MM.1S (cell line): ENCODE results near the gene CPXM1.

Source experiments
- DNase-seq: peaks from one replicate; pipeline ENCODE4 v3.0.0-alpha.2; 2015
- H2AFZ ChIP-seq: fragments of 300-600 bp; sonication (generic); 2 replicates; pipeline ENCODE4 v1.6.0; 2016; ENCODE audit warnings: antibody characterized with exemption, low read length
- H3F3A ChIP-seq: fragments of 300-600 bp; sonication (generic); 2 replicates; pipeline ENCODE4 v1.6.1; 2016; ENCODE audit warnings: mild to moderate bottlenecking, antibody characterized with exemption, low read length, moderate library complexity, mixed read lengths; ENCODE audit not compliant: insufficient read depth
- H3K27ac ChIP-seq: fragments of 300-600 bp; sonication (generic); 2 replicates; pipeline ENCODE4 v1.5.1; 2016; ENCODE audit warnings: mild to moderate bottlenecking, low read length
- H3K27me3 ChIP-seq: fragments of 300-600 bp; sonication (generic); replicated peaks from 2 replicates; pipeline ENCODE4 v1.6.0; 2016; ENCODE audit warnings: low read length; ENCODE audit not compliant: insufficient read depth
- H3K36me3 ChIP-seq: fragments of 300-600 bp; sonication (generic); replicated peaks from 2 replicates; pipeline ENCODE4 v1.6.1; 2016; ENCODE audit warnings: mild to moderate bottlenecking, low read length, mixed read lengths; ENCODE audit not compliant: insufficient read depth
- H3K4me1 ChIP-seq: fragments of 300-600 bp; sonication (generic); 2 replicates; pipeline ENCODE4 v1.6.1; 2016; ENCODE audit warnings: low read length, mixed read lengths
- H3K4me2 ChIP-seq: fragments of 300-600 bp; sonication (generic); 2 replicates; pipeline ENCODE4 v1.6.0; 2016; ENCODE audit warnings: low read depth, low read length
- H3K4me3 ChIP-seq: fragments of 300-600 bp; sonication (generic); 2 replicates; pipeline ENCODE4 v1.5.1; 2016; ENCODE audit warnings: low read length, mixed read lengths
- H3K79me2 ChIP-seq: fragments of 300-600 bp; sonication (generic); 2 replicates; pipeline ENCODE4 v1.6.1; 2016; ENCODE audit warnings: mixed run types, low read length, mixed read lengths
- H3K9ac ChIP-seq: fragments of 300-600 bp; sonication (generic); 2 replicates; pipeline ENCODE4 v1.6.1; 2016; ENCODE audit warnings: low read length, mixed read lengths
- H3K9me2 ChIP-seq: fragments of 300-600 bp; sonication (generic); replicated peaks from 2 replicates; pipeline ENCODE4 v1.6.1; 2016; ENCODE audit warnings: mild to moderate bottlenecking, low read length, mixed read lengths; ENCODE audit not compliant: insufficient read depth
- H3K9me3 ChIP-seq: fragments of 300-600 bp; sonication (generic); replicated peaks from 2 replicates; pipeline ENCODE4 v1.6.1; 2016; ENCODE audit warnings: mild to moderate bottlenecking, low read length, mixed read lengths; ENCODE audit not compliant: insufficient read depth
- H4K20me1 ChIP-seq: fragments of 300-600 bp; sonication (generic); 2 replicates; pipeline ENCODE4 v1.6.1; 2016; ENCODE audit warnings: mild to moderate bottlenecking, low read length, moderate library complexity, mixed read lengths; ENCODE audit not compliant: insufficient read depth
- EZH2 ChIP-seq: fragments of 300-600 bp; sonication (generic); optimal IDR thresholded peaks from 2 replicates; pipeline ENCODE3; 2017; ENCODE audit warnings: low read depth, mild to moderate bottlenecking, antibody characterized with exemption, low read length, mixed read lengths
- EZH2phosphoT487 ChIP-seq: fragments of 300-600 bp; sonication (generic); IDR thresholded peaks from 2 replicates; pipeline ENCODE4 v1.6.1; 2018; ENCODE audit warnings: antibody characterized with exemption, low read length
- TF ChIP-seq, protein P1 (sequence below): fragments of 300-600 bp; sonication (generic); IDR thresholded peaks from 2 replicates; pipeline ENCODE4 v1.5.1; 2016; ENCODE audit warnings: antibody characterized with exemption, low read length, mixed read lengths

CPXM1 gene

DNA sequence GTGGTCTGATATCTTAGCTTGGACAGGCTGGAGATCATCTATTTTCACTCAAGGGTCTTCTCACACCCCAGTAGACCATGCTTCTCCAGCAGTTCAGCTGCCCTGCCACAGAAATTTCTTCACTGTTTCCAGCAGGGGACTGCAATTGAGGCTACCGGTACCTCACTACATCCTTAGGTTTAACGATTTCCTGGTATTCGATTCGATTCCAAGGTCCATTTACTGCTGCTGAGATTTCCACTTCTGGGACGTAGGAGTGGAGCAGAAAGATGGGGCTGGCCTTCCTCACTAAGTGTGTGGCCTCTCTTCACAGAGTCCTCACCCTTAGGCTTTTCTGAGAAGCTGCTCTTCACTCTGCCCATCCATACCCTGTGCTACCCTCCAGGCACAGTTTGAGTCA is 46.3 kb upstream of the CPXM1 start:
- no peaks in the 10 kb centered on the region for H4K20me1 ChIP-seq
- no peak overlapping the region for H2AFZ ChIP-seq
- H3K4me2 ChIP-seq: no peak overlapping the region
- H3K79me2 ChIP-seq: peaks cover under 1% of the 10 kb centered on the region
- H3F3A ChIP-seq: no peaks in the 10 kb centered on the region
- H3K27ac ChIP-seq: no peak overlapping the region
- DNase-seq: no peak
- H3K36me3 ChIP-seq: no peaks in the 10 kb centered on the region
- TF ChIP-seq EZH2phosphoT487: no peak
- TF ChIP-seq, protein P1, sequence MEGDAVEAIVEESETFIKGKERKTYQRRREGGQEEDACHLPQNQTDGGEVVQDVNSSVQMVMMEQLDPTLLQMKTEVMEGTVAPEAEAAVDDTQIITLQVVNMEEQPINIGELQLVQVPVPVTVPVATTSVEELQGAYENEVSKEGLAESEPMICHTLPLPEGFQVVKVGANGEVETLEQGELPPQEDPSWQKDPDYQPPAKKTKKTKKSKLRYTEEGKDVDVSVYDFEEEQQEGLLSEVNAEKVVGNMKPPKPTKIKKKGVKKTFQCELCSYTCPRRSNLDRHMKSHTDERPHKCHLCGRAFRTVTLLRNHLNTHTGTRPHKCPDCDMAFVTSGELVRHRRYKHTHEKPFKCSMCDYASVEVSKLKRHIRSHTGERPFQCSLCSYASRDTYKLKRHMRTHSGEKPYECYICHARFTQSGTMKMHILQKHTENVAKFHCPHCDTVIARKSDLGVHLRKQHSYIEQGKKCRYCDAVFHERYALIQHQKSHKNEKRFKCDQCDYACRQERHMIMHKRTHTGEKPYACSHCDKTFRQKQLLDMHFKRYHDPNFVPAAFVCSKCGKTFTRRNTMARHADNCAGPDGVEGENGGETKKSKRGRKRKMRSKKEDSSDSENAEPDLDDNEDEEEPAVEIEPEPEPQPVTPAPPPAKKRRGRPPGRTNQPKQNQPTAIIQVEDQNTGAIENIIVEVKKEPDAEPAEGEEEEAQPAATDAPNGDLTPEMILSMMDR: no peak
- TF ChIP-seq EZH2: no peak
- H3K27me3 ChIP-seq: no peaks in the 10 kb centered on the region
- H3K9me3 ChIP-seq: no peaks in the 10 kb centered on the region
- no peak overlapping the region for H3K4me3 ChIP-seq
- no peak overlapping the region for H3K9ac ChIP-seq
- no peaks in the 10 kb centered on the region for H3K9me2 ChIP-seq
- no peaks in the 10 kb centered on the region for H3K4me1 ChIP-seq

DNA sequence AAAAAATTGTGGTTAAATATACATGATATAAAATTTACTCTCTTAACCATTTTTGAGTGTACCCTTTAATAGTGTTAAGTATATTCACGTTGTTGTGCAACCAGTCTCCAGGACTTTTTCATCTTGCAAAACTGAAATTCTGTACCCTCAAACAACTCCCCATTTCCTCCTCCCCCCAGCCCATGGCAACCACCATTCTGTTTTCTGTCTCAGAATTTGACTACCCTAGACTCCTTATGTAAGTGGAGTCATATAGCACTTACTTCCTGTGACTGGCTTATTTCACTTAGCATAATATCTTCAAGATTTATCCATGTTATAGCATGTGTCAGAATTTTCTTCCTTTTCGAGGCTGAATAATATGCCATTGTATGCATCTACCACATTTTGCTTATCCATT is 45.2 kb upstream of the CPXM1 start:
- no peak overlapping the region for H2AFZ ChIP-seq
- H3F3A ChIP-seq: no peaks in the 10 kb centered on the region
- H3K79me2 ChIP-seq: peaks cover 10% of the 10 kb centered on the region
- no peak overlapping the region for H3K27ac ChIP-seq
- H3K9me3 ChIP-seq: no peaks in the 10 kb centered on the region
- no peaks in the 10 kb centered on the region for H3K27me3 ChIP-seq
- no peak overlapping the region for H3K4me2 ChIP-seq
- H3K4me1 ChIP-seq: no peaks in the 10 kb centered on the region
- no peaks in the 10 kb centered on the region for H3K9me2 ChIP-seq
- H3K36me3 ChIP-seq: no peaks in the 10 kb centered on the region
- H3K9ac ChIP-seq: no peak overlapping the region
- DNase-seq: no peak
- H4K20me1 ChIP-seq: no peaks in the 10 kb centered on the region
- H3K4me3 ChIP-seq: no peak overlapping the region
- no peak for TF ChIP-seq EZH2
- TF ChIP-seq, protein P1: no peak
- no peak for TF ChIP-seq EZH2phosphoT487

DNA sequence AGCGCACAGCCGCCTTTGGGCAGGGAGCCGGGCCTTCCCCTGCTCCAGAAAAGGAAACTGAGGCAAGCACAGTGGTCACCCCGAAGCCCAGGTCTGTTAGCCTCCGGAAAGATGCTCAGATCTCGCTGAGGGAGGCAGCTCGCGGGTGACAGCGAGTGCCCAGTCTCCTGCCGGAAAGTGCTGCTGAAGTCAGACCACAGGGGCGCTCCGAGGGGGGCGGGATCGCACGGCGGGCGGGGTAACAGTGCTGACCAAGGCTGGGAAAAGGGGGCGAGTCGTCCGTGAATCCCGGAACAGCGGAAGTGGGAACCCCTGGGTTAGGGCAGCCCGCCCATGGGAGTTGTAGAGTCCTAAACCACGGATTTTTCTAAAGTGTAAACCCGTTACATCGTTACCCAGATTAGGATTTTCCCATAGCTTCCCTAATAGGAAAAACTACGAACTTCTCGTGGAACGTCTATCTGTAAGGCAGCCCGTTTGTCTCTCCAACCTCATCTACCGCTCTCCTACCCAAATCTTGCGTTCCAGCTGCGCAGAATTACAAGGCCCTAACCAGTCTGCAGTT is 40.6 kb upstream of the CPXM1 start:
- Histone ChIP-seq H3K27me3 (no peaks in the 10 kb centered on the region), H3K4me3 (peak overlapping the region; percentile 97), H3K79me2 (peaks cover 10% of the 10 kb centered on the region), H3K4me1 (peaks cover 5% of the 10 kb centered on the region; the same call in 1 of the 2 replicates), H3K27ac (no peak overlapping the region), H4K20me1 (no peaks in the 10 kb centered on the region), H3K4me2 (peak overlapping the region; percentile 67), H3K9me2 (no peaks in the 10 kb centered on the region), H2AFZ (peak overlapping the region; percentile 92), H3K9ac (peak overlapping the region; percentile 59; the same call in 1 of the 2 replicates), H3K36me3 (no peaks in the 10 kb centered on the region), H3K9me3 (no peaks in the 10 kb centered on the region), H3F3A (no peaks in the 10 kb centered on the region)
- TF ChIP-seq, protein P1: no peak
- TF ChIP-seq EZH2phosphoT487: no peak
- TF ChIP-seq EZH2: no peak
- peak; percentile 29 for DNase-seq
